ENCODE results near the gene TRAIP.

DNA sequence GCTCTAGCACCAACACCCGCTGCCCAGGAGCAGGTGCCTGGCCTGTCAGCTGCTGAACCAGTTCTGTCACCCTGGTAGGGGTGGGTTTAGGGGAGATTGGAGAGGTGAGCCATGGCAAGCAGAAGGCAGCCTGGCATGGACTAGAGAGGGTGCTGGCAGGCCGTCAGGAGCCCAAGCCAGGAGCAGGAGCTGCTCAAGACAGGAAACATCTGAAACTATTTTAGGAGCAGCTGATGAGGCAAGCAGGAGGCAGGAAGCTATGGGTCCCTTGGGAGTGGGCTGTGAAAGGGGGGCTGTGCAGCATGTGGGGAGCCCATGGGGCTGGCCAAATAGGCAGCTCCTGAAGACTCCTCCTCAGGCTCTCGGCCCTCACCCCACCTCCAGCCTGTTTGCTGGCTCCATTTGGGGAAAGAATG is 51.0 kb downstream of the TRAIP start:
- TF ChIP-seq, protein P1, sequence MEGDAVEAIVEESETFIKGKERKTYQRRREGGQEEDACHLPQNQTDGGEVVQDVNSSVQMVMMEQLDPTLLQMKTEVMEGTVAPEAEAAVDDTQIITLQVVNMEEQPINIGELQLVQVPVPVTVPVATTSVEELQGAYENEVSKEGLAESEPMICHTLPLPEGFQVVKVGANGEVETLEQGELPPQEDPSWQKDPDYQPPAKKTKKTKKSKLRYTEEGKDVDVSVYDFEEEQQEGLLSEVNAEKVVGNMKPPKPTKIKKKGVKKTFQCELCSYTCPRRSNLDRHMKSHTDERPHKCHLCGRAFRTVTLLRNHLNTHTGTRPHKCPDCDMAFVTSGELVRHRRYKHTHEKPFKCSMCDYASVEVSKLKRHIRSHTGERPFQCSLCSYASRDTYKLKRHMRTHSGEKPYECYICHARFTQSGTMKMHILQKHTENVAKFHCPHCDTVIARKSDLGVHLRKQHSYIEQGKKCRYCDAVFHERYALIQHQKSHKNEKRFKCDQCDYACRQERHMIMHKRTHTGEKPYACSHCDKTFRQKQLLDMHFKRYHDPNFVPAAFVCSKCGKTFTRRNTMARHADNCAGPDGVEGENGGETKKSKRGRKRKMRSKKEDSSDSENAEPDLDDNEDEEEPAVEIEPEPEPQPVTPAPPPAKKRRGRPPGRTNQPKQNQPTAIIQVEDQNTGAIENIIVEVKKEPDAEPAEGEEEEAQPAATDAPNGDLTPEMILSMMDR (IDR thresholded peaks at IDR 0.05): no peak
- no peak for TF ChIP-seq POLR2A (IDR thresholded peaks at IDR 0.05)
